GM12864 (cell line): Measurements from ENCODE around the gene ASXL2.

Source experiments
- DNase-seq: peaks from one replicate; pipeline ENCODE4 v3.0.0-alpha.2; 2011; ENCODE audit warnings: low read depth
- H3K4me3 ChIP-seq: 2 replicates; pipeline ENCODE4 v1.5.1; 2011; ENCODE audit warnings: mild to moderate bottlenecking, low read depth, low read length, control low read depth
- CTCF ChIP-seq: IDR thresholded peaks from 2 replicates; pipeline ENCODE4 v1.5.1; 2011; ENCODE audit warnings: low read depth, mild to moderate bottlenecking, moderate library complexity, low read length, control low read depth, inconsistent platforms; ENCODE audit errors: missing control alignments

Gene ASXL2

DNA sequence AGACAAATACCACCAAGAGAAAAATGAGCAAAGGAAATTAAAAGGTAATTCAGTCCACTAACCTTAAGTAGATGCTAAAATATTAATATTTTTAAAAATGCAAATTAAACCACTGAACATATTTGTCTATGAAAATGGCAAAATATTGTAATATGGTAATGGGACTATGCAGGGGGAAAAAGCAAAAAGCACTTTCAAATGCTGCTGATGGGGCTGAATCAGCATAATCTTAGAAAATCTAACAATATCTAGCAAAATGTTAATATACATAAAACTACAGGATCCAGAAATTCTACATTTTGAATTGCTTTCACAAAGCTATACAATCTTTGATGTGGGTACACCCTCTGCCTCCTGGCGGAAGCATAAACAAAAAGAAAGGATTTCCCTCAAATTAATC is 118.0 kb downstream of the ASXL2 start:
- no peak for TF ChIP-seq CTCF
- no peak for DNase-seq
- no peak overlapping the region for H3K4me3 ChIP-seq

DNA sequence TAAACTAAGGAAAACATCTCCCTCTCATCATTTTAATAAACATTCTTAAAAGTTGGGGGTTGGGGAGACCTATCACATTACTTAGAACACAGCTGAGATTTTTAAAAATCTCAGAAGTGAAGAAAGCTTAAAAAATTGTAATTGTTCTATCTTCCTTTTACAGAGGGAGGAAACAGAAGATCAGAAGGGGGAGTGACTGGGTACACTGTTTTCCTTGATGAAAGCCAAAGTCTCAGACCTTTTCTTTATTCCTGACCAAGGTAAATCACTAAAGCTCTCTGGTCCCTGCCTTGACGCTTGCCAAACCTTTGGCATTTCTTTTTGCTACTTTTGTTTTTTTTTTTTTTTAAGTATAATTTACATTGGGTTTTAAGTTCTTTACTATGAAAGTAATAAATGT is 119.9 kb downstream of the ASXL2 start:
- H3K4me3 ChIP-seq: no peak overlapping the region
- no peak for DNase-seq
- TF ChIP-seq CTCF: no peak

DNA sequence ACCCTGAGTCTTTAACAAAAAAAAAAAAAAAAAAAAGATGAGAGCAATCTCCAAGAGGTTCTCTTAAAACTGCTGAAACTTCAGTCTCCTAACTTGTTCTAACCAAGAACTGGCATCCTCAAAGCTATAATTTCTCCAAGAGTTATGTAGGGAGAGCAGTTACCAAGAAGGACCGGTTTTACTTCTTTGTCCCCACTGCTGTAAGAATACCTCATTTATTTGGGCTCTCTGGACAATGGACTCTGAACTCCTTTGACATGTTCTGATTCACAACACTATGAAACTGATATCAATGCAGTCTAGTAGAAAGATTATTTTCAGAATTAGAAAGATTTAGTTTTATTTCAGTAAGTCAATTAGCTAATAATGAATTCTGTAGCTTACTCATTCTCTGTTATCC is 120.4 kb downstream of the ASXL2 start:
- no peak for TF ChIP-seq CTCF
- no peak overlapping the region for H3K4me3 ChIP-seq
- DNase-seq: no peak

GRCh38 chr2:25756536-25756935 is 121.8 kb downstream of the ASXL2 start:
- no peak for DNase-seq
- no peak for TF ChIP-seq CTCF
- no peak overlapping the region for H3K4me3 ChIP-seq

DNA sequence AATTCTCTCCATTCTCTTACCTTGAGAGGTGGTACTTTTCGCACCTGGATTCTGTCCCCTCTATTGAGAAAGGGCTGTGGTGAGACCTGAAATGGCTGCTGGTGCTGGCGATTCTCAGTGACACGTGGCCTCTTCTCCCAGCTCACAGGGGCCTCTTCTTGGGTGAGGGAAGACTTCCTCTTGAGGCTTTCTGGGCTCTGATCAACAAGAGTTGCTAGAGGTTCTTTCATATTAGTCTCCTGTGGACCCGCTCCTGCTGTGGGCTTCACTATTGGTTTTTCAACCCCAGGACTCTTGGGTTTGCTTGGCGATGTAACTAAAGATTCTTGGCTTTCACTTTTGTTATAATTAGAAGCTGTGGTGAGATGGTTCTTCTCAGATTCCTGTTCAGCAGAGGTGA is 128.6 kb downstream of the ASXL2 start:
- DNase-seq: no peak
- no peak overlapping the region for H3K4me3 ChIP-seq
- no peak for TF ChIP-seq CTCF

DNA sequence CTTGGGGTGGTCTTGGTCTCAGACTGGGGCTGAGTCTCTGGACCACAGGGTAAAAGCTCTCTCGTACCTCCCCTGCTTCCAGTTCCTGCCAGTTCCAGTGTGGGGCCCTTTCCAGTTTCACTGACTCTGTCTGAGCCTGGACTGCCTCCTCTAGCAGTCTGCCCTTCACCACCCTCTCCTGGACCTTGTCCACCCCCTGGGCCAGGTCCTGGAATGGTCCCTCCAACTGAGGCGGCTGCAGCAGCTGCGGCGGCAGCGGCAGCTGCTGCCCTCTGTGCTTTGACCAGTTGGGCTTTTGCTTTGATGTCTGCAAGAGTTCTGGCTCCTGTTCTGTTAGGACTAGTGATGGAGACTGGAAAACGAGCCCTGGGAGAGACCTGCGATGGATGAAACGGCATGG is 134.2 kb downstream of the ASXL2 start:
- TF ChIP-seq CTCF: no peak
- DNase-seq: no peak
- no peak overlapping the region for H3K4me3 ChIP-seq

GRCh38 chr2:25743132-25743830 is 135.0 kb downstream of the ASXL2 start:
- no peak overlapping the region for H3K4me3 ChIP-seq
- TF ChIP-seq CTCF: no peak
- no peak for DNase-seq
